ENCODE results near the gene HCLS1.

DNA sequence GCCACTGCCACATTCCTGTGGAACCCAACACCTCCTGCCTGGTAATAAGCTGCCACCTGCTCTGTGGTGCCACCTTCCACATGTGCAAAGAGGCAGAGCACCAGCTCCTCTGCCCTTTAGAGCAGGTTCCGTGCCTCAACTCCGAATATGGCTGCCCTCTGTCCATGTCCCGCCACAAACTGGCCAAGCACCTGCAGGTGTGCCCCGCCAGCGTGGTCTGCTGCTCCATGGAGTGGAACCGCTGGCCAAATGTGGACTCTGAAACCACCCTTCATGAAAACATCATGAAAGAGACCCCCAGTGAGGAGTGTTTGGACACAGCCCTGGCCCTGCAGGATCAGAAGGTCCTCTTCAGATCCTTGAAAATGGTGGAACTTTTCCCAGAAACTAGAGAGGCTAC, 39.2 kb downstream of the HCLS1 start:
- TF ChIP-seq TAF1 (IDR thresholded peaks at IDR 0.05; ENCODE audit: borderline replicate concordance, insufficient read depth, low read length) (no peak), POLR2AphosphoS5 (IDR thresholded peaks at IDR 0.05; ENCODE audit: low read depth, low read length) (no peak)
- TF ChIP-seq, protein P1, sequence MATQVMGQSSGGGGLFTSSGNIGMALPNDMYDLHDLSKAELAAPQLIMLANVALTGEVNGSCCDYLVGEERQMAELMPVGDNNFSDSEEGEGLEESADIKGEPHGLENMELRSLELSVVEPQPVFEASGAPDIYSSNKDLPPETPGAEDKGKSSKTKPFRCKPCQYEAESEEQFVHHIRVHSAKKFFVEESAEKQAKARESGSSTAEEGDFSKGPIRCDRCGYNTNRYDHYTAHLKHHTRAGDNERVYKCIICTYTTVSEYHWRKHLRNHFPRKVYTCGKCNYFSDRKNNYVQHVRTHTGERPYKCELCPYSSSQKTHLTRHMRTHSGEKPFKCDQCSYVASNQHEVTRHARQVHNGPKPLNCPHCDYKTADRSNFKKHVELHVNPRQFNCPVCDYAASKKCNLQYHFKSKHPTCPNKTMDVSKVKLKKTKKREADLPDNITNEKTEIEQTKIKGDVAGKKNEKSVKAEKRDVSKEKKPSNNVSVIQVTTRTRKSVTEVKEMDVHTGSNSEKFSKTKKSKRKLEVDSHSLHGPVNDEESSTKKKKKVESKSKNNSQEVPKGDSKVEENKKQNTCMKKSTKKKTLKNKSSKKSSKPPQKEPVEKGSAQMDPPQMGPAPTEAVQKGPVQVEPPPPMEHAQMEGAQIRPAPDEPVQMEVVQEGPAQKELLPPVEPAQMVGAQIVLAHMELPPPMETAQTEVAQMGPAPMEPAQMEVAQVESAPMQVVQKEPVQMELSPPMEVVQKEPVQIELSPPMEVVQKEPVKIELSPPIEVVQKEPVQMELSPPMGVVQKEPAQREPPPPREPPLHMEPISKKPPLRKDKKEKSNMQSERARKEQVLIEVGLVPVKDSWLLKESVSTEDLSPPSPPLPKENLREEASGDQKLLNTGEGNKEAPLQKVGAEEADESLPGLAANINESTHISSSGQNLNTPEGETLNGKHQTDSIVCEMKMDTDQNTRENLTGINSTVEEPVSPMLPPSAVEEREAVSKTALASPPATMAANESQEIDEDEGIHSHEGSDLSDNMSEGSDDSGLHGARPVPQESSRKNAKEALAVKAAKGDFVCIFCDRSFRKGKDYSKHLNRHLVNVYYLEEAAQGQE (IDR thresholded peaks at IDR 0.05; ENCODE audit: insufficient read depth in 1 of 2, low read depth in 2 of 2, low read length in 2 of 2), result no peak
